ENCODE results near the gene SCEL. TPM values are rescaled to one million over a fixed set of nuclear protein-coding genes. Genes with fewer than 3 reads are reported as not detected.

The SCEL gene
- total RNA-seq, 1 donor from 2014 or later = not detected

DNA sequence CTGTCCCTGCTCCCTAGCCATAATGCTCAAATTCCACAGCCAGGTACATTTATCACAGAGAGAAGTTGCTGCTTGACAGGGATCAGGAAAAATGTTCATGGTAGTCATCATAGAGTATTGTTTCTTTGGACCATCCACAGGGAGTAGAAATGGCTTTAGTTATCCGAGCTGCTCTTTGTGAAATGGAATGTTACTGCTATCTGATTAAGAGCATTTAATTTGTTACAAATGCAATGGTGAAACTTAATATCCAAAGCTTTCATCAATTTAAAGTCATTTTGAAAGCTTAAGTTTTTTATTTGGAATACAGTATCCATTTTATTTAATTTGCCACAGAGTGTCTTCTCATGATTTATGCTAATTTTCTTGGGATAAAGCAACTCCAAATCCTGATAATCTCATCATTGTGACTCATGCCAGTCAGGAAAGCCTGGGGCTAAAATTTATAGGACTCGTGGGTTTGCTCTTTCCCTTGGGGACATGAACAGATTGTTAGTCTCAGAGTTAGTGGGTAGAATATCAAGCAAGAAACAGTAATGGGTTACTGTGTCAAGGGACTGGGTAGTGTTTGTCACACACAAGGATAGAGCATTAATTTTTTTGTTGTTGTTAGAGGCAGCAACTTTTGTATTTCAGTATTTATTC is 59.8 kb downstream of the SCEL start:
- Histone ChIP-seq H3K27me3 (no peaks in the 10 kb centered on the region), H3K79me2 (ENCODE audit: low read depth) (no peaks in the 10 kb centered on the region), H3K4me2 (no peak overlapping the region), H3K36me3 (no peaks in the 10 kb centered on the region), H3K4me1 (no peaks in the 10 kb centered on the region), H2AFZ (replicated peaks) (no peak overlapping the region), H3K27ac (no peak overlapping the region), H3K9ac (no peak overlapping the region), H3K4me3 (no peak overlapping the region), H3K9me3 (ENCODE audit: low read depth) (no peaks in the 10 kb centered on the region), H3F3A (ENCODE audit: low read depth) (no peaks in the 10 kb centered on the region), H4K20me1 (ENCODE audit: low read depth) (no peaks in the 10 kb centered on the region)
- Mint-ChIP-seq H3K27me3 (ENCODE audit: insufficient read depth, low read depth) (no peaks in the 10 kb centered on the region), H3K27ac (no peak overlapping the region), H3K4me3 (no peak overlapping the region), H3K36me3 (no peaks in the 10 kb centered on the region), H3K9me3 (no peaks in the 10 kb centered on the region), H3K4me1 (no peaks in the 10 kb centered on the region)
- DNase-seq (ENCODE audit: low spot score) = no peak
- TF ChIP-seq, protein P1, sequence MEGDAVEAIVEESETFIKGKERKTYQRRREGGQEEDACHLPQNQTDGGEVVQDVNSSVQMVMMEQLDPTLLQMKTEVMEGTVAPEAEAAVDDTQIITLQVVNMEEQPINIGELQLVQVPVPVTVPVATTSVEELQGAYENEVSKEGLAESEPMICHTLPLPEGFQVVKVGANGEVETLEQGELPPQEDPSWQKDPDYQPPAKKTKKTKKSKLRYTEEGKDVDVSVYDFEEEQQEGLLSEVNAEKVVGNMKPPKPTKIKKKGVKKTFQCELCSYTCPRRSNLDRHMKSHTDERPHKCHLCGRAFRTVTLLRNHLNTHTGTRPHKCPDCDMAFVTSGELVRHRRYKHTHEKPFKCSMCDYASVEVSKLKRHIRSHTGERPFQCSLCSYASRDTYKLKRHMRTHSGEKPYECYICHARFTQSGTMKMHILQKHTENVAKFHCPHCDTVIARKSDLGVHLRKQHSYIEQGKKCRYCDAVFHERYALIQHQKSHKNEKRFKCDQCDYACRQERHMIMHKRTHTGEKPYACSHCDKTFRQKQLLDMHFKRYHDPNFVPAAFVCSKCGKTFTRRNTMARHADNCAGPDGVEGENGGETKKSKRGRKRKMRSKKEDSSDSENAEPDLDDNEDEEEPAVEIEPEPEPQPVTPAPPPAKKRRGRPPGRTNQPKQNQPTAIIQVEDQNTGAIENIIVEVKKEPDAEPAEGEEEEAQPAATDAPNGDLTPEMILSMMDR (IDR thresholded peaks at IDR 0.05) = no peak
- TF ChIP-seq EZH2 (IDR thresholded peaks at IDR 0.05) (no peak), EZH2phosphoT487 (IDR thresholded peaks at IDR 0.05) (no peak)

DNA sequence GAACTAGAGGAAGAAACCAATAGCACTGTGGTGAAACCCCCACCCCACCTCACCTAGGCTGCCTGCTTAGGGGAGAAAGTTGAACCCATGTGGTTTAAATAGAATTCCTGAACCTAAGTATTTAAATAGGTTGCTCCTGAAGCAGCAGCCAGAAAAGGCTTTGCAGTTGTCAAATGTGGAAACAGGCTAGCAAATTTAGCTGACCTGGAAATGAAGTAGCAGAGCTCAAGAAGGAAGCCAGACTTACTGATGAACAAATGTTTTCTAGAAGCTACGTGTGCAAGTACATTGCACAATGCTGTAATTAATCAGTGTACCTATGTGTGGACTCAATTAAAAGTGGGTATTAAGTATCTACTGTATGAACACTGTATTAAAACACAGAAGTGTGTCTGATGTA is 61.3 kb downstream of the SCEL start:
- Histone ChIP-seq H3K4me2 (no peak overlapping the region), H3K9ac (no peak overlapping the region), H3K4me3 (no peak overlapping the region), H3K36me3 (no peaks in the 10 kb centered on the region), H3K79me2 (ENCODE audit: low read depth) (no peaks in the 10 kb centered on the region), H3K9me3 (ENCODE audit: low read depth) (no peaks in the 10 kb centered on the region), H3K27me3 (no peaks in the 10 kb centered on the region), H3K4me1 (no peaks in the 10 kb centered on the region), H2AFZ (replicated peaks) (no peak overlapping the region), H3K27ac (no peak overlapping the region), H3F3A (ENCODE audit: low read depth) (no peaks in the 10 kb centered on the region), H4K20me1 (ENCODE audit: low read depth) (no peaks in the 10 kb centered on the region)
- TF ChIP-seq, protein P1 (IDR thresholded peaks at IDR 0.05) = no peak
- TF ChIP-seq EZH2 (IDR thresholded peaks at IDR 0.05) (no peak), EZH2phosphoT487 (IDR thresholded peaks at IDR 0.05) (no peak)
- Mint-ChIP-seq H3K36me3 (no peaks in the 10 kb centered on the region), H3K4me1 (no peaks in the 10 kb centered on the region), H3K4me3 (no peak overlapping the region), H3K27me3 (ENCODE audit: insufficient read depth, low read depth) (no peaks in the 10 kb centered on the region), H3K27ac (no peak overlapping the region), H3K9me3 (no peaks in the 10 kb centered on the region)
- no peak for DNase-seq (ENCODE audit: low spot score)

DNA sequence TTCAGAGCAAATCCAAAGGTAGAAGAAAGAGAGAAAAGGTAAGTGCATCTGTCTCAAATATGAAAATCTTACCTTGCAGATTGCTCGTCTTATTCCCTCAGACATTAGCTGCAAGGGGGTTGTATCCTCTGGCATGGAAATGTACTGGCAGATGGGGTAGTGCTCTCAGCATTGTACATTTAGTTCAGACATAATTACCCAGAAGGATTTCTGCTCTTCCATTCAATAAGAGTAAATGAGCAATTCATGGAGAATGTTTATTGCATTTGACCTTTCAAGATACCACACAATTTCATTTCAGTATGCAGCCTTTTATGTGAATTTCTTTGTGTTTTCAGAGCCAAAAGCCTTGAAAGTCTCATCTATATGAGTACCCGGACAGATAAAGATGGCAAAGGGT is 63.8 kb downstream of the SCEL start:
- H3K27ac ChIP-seq = no peak overlapping the region
- H3K4me1 Mint-ChIP-seq = no peaks in the 10 kb centered on the region
- no peak overlapping the region for H3K4me3 ChIP-seq
- H4K20me1 ChIP-seq (ENCODE audit: low read depth) = no peaks in the 10 kb centered on the region
- H3K9ac ChIP-seq = no peak overlapping the region
- no peaks in the 10 kb centered on the region for H3K4me1 ChIP-seq
- H3K79me2 ChIP-seq (ENCODE audit: low read depth) = no peaks in the 10 kb centered on the region
- no peaks in the 10 kb centered on the region for H3K9me3 Mint-ChIP-seq
- DNase-seq (ENCODE audit: low spot score) = no peak
- H2AFZ ChIP-seq (replicated peaks) = no peak overlapping the region
- no peaks in the 10 kb centered on the region for H3K27me3 ChIP-seq
- H3K4me2 ChIP-seq = no peak overlapping the region
- no peaks in the 10 kb centered on the region for H3K27me3 Mint-ChIP-seq (ENCODE audit: insufficient read depth, low read depth)
- no peak overlapping the region for H3K27ac Mint-ChIP-seq
- H3K36me3 Mint-ChIP-seq = no peaks in the 10 kb centered on the region
- TF ChIP-seq EZH2 (IDR thresholded peaks at IDR 0.05) = no peak
- TF ChIP-seq, protein P1 (IDR thresholded peaks at IDR 0.05) = no peak
- no peaks in the 10 kb centered on the region for H3K9me3 ChIP-seq (ENCODE audit: low read depth)
- H3K36me3 ChIP-seq = no peaks in the 10 kb centered on the region
- no peak overlapping the region for H3K4me3 Mint-ChIP-seq
- H3F3A ChIP-seq (ENCODE audit: low read depth) = no peaks in the 10 kb centered on the region

All from neural progenitor cell (in vitro differentiated cells).